GM19372 (cell line): Measurements from ENCODE around the gene DENR.
"Not testable (repeated sequence)": the region's sequence is repeated elsewhere in the genome, so short reads cannot be mapped to it uniquely, and the experiment has no call there.

Experiments
- ATAC-seq: cut with Tn5 transposase; IDR thresholded peaks from one replicate; pipeline ENCODE4 v1.9.1; 2021; ENCODE audit warnings: mild to moderate bottlenecking, low read depth, moderate library complexity; ENCODE audit not compliant: unreplicated experiment

The DENR gene

GRCh38 chr12:122738571-122738970 lies 14.1 kb upstream of the DENR start:
- ATAC-seq = no peak

GRCh38 chr12:122740351-122740750 lies 12.3 kb upstream of the DENR start:
- no peak for ATAC-seq

GRCh38 chr12:122743895-122744525 lies 8.6 kb upstream of the DENR start:
- ATAC-seq = no peak

GRCh38 chr12:122747224-122748135 lies 5.1 kb upstream of the DENR start:
- no peak for ATAC-seq

GRCh38 chr12:122749569-122750332 lies 2.9 kb upstream of the DENR start:
- no peak for ATAC-seq

GRCh38 chr12:122750781-122751515 lies 1.7 kb upstream of the DENR start:
- ATAC-seq = not testable (repeated sequence)

GRCh38 chr12:122753319-122753650 lies 661 bp downstream of the DENR start:
- no peak for ATAC-seq

- ATAC-seq = no peak
Observed at GRCh38 chr12:122754790-122755189, 2.2 kb downstream of the DENR start.

GRCh38 chr12:122757568-122757967 lies 4.9 kb downstream of the DENR start:
- ATAC-seq = no peak

- ATAC-seq = no peak
Observed at GRCh38 chr12:122785503-122785902, 32.9 kb downstream of the DENR start.

GRCh38 chr12:122788387-122788786 lies 35.8 kb downstream of the DENR start:
- ATAC-seq = no peak

GRCh38 chr12:122789637-122790036 lies 37.0 kb downstream of the DENR start:
- ATAC-seq = no peak

- ATAC-seq = no peak
Observed at GRCh38 chr12:122790393-122791075, 37.9 kb downstream of the DENR start.

GRCh38 chr12:122793685-122794106 lies 41.1 kb downstream of the DENR start:
- no peak for ATAC-seq

- no peak for ATAC-seq
Observed at GRCh38 chr12:122795807-122796206, 43.2 kb downstream of the DENR start.

GRCh38 chr12:122799641-122800243 lies 47.1 kb downstream of the DENR start:
- ATAC-seq = no peak

- no peak for ATAC-seq
Observed at GRCh38 chr12:122803937-122804336, 51.3 kb downstream of the DENR start.

GRCh38 chr12:122804957-122805356 lies 52.3 kb downstream of the DENR start:
- not testable (repeated sequence) for ATAC-seq

GRCh38 chr12:122807651-122808050 lies 55.0 kb downstream of the DENR start:
- no peak for ATAC-seq

GRCh38 chr12:122811777-122812176 lies 59.2 kb downstream of the DENR start:
- ATAC-seq = no peak
